GM12892 (cell line): ENCODE data around the gene FAM47A.

Experiments used
- POLR2A ChIP-seq: IDR thresholded peaks from 2 replicates; pipeline ENCODE4 v1.6.1; 2011; ENCODE audit warnings: low read depth, low read length, control low read depth
- POLR2AphosphoS5 ChIP-seq: IDR thresholded peaks from 2 replicates; pipeline ENCODE4 v1.6.1; 2011; ENCODE audit warnings: low read depth, low read length, control low read depth
- TAF1 ChIP-seq: IDR thresholded peaks from 2 replicates; pipeline ENCODE4 v1.6.1; 2011; ENCODE audit warnings: low read depth, mild to moderate bottlenecking, control low read depth, low read length, borderline replicate concordance

- TF ChIP-seq POLR2A (no peak), TAF1 (no peak), POLR2AphosphoS5 (no peak)
Observed at GRCh38 chrX:34144246-34144645, 12.1 kb upstream of the FAM47A start.
